Measurements from ENCODE around the gene RHAG. TPM values are rescaled to one million over a fixed set of nuclear protein-coding genes. Genes with fewer than 3 reads are reported as not detected.

The RHAG gene
- total RNA-seq, 1 experiment from 2014 or later, result 0.57 TPM

DNA sequence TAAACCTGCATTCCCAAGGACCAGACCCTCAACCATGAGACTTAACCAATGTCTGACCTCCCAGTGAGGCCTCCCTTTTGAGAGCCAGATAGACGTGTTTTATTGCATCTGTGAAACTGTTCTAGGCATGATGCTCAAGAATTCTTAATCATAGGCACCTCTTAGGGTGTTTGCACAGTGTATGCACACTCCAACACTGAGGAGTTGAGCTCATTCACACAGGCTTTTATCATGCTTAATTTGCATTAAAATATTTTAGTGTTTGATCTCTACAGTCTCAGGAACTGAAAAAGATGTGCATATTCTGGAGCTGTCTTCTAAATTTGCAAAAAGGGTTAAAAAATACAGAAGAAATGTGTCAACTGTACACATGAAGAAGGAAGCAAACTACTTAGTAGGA is 27.4 kb downstream of the RHAG start:
- TF ChIP-seq POLR2A (IDR thresholded peaks at IDR 0.05; ENCODE audit: borderline replicate concordance, extremely low read depth, insufficient read depth, insufficient read length), result no peak
- TF ChIP-seq SIN3A (IDR thresholded peaks at IDR 0.05; ENCODE audit: low read depth), result no peak
- TF ChIP-seq ZNF274 (IDR thresholded peaks at IDR 0.05; ENCODE audit: low read depth, low read length), result no peak
- TF ChIP-seq, protein P1, sequence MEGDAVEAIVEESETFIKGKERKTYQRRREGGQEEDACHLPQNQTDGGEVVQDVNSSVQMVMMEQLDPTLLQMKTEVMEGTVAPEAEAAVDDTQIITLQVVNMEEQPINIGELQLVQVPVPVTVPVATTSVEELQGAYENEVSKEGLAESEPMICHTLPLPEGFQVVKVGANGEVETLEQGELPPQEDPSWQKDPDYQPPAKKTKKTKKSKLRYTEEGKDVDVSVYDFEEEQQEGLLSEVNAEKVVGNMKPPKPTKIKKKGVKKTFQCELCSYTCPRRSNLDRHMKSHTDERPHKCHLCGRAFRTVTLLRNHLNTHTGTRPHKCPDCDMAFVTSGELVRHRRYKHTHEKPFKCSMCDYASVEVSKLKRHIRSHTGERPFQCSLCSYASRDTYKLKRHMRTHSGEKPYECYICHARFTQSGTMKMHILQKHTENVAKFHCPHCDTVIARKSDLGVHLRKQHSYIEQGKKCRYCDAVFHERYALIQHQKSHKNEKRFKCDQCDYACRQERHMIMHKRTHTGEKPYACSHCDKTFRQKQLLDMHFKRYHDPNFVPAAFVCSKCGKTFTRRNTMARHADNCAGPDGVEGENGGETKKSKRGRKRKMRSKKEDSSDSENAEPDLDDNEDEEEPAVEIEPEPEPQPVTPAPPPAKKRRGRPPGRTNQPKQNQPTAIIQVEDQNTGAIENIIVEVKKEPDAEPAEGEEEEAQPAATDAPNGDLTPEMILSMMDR (IDR thresholded peaks at IDR 0.05 in 2 of 3, conservative IDR thresholded peaks at IDR 0.05 in 1 of 3; ENCODE audit: borderline replicate concordance in 1 of 3, insufficient read depth in 1 of 3, low read depth in 2 of 3, low read length in 2 of 3), result no peak
- no peak for TF ChIP-seq YY1 (IDR thresholded peaks at IDR 0.05; ENCODE audit: extremely low read depth, insufficient replicate concordance, low read depth, low read length)
- TF ChIP-seq, protein P2, sequence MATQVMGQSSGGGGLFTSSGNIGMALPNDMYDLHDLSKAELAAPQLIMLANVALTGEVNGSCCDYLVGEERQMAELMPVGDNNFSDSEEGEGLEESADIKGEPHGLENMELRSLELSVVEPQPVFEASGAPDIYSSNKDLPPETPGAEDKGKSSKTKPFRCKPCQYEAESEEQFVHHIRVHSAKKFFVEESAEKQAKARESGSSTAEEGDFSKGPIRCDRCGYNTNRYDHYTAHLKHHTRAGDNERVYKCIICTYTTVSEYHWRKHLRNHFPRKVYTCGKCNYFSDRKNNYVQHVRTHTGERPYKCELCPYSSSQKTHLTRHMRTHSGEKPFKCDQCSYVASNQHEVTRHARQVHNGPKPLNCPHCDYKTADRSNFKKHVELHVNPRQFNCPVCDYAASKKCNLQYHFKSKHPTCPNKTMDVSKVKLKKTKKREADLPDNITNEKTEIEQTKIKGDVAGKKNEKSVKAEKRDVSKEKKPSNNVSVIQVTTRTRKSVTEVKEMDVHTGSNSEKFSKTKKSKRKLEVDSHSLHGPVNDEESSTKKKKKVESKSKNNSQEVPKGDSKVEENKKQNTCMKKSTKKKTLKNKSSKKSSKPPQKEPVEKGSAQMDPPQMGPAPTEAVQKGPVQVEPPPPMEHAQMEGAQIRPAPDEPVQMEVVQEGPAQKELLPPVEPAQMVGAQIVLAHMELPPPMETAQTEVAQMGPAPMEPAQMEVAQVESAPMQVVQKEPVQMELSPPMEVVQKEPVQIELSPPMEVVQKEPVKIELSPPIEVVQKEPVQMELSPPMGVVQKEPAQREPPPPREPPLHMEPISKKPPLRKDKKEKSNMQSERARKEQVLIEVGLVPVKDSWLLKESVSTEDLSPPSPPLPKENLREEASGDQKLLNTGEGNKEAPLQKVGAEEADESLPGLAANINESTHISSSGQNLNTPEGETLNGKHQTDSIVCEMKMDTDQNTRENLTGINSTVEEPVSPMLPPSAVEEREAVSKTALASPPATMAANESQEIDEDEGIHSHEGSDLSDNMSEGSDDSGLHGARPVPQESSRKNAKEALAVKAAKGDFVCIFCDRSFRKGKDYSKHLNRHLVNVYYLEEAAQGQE (IDR thresholded peaks at IDR 0.05; ENCODE audit: low read depth), result no peak
- TF ChIP-seq SP1 (IDR thresholded peaks at IDR 0.05; ENCODE audit: low read depth), result no peak
- no peak for TF ChIP-seq ZFX (IDR thresholded peaks at IDR 0.05)
- TF ChIP-seq ELF1 (IDR thresholded peaks at IDR 0.05; ENCODE audit: borderline replicate concordance, low read depth), result no peak
- TF ChIP-seq, protein P3, sequence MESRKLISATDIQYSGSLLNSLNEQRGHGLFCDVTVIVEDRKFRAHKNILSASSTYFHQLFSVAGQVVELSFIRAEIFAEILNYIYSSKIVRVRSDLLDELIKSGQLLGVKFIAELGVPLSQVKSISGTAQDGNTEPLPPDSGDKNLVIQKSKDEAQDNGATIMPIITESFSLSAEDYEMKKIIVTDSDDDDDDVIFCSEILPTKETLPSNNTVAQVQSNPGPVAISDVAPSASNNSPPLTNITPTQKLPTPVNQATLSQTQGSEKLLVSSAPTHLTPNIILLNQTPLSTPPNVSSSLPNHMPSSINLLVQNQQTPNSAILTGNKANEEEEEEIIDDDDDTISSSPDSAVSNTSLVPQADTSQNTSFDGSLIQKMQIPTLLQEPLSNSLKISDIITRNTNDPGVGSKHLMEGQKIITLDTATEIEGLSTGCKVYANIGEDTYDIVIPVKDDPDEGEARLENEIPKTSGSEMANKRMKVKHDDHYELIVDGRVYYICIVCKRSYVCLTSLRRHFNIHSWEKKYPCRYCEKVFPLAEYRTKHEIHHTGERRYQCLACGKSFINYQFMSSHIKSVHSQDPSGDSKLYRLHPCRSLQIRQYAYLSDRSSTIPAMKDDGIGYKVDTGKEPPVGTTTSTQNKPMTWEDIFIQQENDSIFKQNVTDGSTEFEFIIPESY (IDR thresholded peaks at IDR 0.05; ENCODE audit: extremely low read depth, insufficient replicate concordance, low read length), result no peak
- no peak for TF ChIP-seq CEBPB (IDR thresholded peaks at IDR 0.05; ENCODE audit: low read depth)
- no peak for TF ChIP-seq FOSL1 (IDR thresholded peaks at IDR 0.05; ENCODE audit: low read depth)
- no peak for TF ChIP-seq EZH2 (IDR thresholded peaks at IDR 0.05)
- no peak for TF ChIP-seq SRF (IDR thresholded peaks at IDR 0.05; ENCODE audit: low read depth)
- no peak for TF ChIP-seq TCF7L2 (IDR thresholded peaks at IDR 0.05; ENCODE audit: borderline replicate concordance, extremely low read depth, insufficient read depth, insufficient read length)
- no peak for TF ChIP-seq CBX3 (IDR thresholded peaks at IDR 0.05; ENCODE audit: low read depth)
- H3K27me3 ChIP-seq (ENCODE audit: insufficient read depth, low read length), result no peaks in the 10 kb centered on the region
- ChIA-PET CTCF (no interaction called here), RAD21 (ENCODE audit: low non-redundant PET in 1 of 2, low total read pairs in 2 of 2, uncharacterized antibody in 2 of 2, unreplicated experiment in 2 of 2) (no interaction called here), POLR2A (no interaction called here)
- H3K9me3 ChIP-seq (ENCODE audit: control insufficient read depth in 1 of 2, insufficient read depth in 1 of 2, low read depth in 1 of 2, low read length in 2 of 2), result no peaks in the 10 kb centered on the region
- no peaks in the 10 kb centered on the region for H3K9me2 ChIP-seq (ENCODE audit: insufficient read depth)
- H3K4me1 ChIP-seq (ENCODE audit: control insufficient read depth in 1 of 2, insufficient read depth in 2 of 2, low read length in 2 of 2), result peaks cover 0 to 12% of the 10 kb centered on the region in 2 experiments; a peak in 3 of 4 replicates
- no peaks in the 10 kb centered on the region for H3K79me2 ChIP-seq (ENCODE audit: insufficient read depth, low read length)
- no peak overlapping the region for H3K4me2 ChIP-seq (ENCODE audit: low read length)
- H3K36me3 ChIP-seq (ENCODE audit: control insufficient read depth in 1 of 2, insufficient read depth in 2 of 2, low read length in 2 of 2), result no peaks in the 10 kb centered on the region
- intact Hi-C loops (cut with micrococcal nuclease), result no loop called here
- no peaks in the 10 kb centered on the region for H4K20me1 ChIP-seq (ENCODE audit: insufficient read depth)
- H3K27ac ChIP-seq (ENCODE audit: low read depth, low read length), result no peak overlapping the region
- DNase-seq (ENCODE audit: low read depth, low spot score), result no peak
- no peak for ATAC-seq
- H3K4me3 ChIP-seq (replicated peaks in 1 of 2; ENCODE audit: low read depth in 1 of 2, low read length in 2 of 2), result no peak overlapping the region
- no peak overlapping the region for H3K9ac ChIP-seq (ENCODE audit: low read length)
- no TSS peak for BruUV-seq (replicated peaks)
- no peak overlapping the region for H2AFZ ChIP-seq (ENCODE audit: low read depth, low read length, poor library complexity, severe bottlenecking)
